Fibroblast of villous mesenchyme (primary cell): ENCODE results near the gene DNAJC9. TPM values are rescaled to one million over a fixed set of nuclear protein-coding genes. Genes with fewer than 3 reads are reported as not detected.

Experiments used
- DNase-seq: peaks from one replicate; pipeline ENCODE4 v3.0.0-alpha.2; 2010; ENCODE audit warnings: low read depth
- H3K4me3 ChIP-seq: 2 replicates; pipeline ENCODE4 v1.5.1; 2011; ENCODE audit warnings: low read depth, mild to moderate bottlenecking, low read length
- small RNA-seq: library from RNA; depleted of rRNA; stranded (forward); fragments of <200 nt; gene quantifications from one replicate; pipeline ENCODE3, GENCODE V24; 2012
- total RNA-seq: library from RNA; depleted of rRNA; stranded (reverse); fragments of >200 nt; gene quantifications from 2 replicates; pipeline ENCODE4 v1.2.3, GENCODE V29; 2012
- TF ChIP-seq, protein P1 (sequence below): IDR thresholded peaks from 2 replicates; pipeline ENCODE4 v1.5.1; 2012; ENCODE audit warnings: low read depth, mild to moderate bottlenecking, low read length; ENCODE audit not compliant: insufficient read depth

The DNAJC9 gene
- total RNA-seq, 1 donor: 28.1 TPM

DNA sequence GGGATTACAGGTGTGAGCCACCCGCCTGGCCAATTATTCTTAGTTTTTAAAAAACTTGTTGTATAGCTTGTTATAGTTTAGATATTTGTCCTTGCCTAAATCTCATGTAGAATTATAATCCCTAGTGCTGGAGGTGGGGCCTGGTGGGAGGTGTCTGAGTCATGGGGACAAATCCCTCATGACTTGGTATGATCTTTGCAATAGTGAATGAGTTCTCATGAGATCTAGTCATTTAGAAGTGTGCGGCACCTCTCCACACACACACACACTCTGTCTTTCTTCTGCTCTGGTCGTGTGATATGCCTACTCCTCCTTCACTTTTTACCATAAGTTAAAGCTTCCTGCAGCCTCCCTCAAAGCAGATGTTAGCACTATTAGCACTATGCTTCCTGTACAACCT, 42.0 kb downstream of the DNAJC9 start:
- no peak for DNase-seq
- no peak overlapping the region for H3K4me3 ChIP-seq
- TF ChIP-seq, protein P1, sequence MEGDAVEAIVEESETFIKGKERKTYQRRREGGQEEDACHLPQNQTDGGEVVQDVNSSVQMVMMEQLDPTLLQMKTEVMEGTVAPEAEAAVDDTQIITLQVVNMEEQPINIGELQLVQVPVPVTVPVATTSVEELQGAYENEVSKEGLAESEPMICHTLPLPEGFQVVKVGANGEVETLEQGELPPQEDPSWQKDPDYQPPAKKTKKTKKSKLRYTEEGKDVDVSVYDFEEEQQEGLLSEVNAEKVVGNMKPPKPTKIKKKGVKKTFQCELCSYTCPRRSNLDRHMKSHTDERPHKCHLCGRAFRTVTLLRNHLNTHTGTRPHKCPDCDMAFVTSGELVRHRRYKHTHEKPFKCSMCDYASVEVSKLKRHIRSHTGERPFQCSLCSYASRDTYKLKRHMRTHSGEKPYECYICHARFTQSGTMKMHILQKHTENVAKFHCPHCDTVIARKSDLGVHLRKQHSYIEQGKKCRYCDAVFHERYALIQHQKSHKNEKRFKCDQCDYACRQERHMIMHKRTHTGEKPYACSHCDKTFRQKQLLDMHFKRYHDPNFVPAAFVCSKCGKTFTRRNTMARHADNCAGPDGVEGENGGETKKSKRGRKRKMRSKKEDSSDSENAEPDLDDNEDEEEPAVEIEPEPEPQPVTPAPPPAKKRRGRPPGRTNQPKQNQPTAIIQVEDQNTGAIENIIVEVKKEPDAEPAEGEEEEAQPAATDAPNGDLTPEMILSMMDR: no peak

Small RNAs within 50 kb of the gene (small RNA-seq; reads per million reads assigned to genes)
- gene RF00019 (not detected), gene RNU6-833P (not detected)

Other genes with a start within 250 kb of the DNAJC9 start
- gene P4HA1, start 150.4 kb downstream of the DNAJC9 start, total RNA-seq: 183 and 323 TPM in 2 replicates
- 1.7 and 3.2 TPM in 2 replicates for gene NUDT13, start 136.8 kb downstream of the DNAJC9 start, total RNA-seq
- 31.6 and 33.2 TPM in 2 replicates for gene ECD, start 79.2 kb downstream of the DNAJC9 start, total RNA-seq
- gene FAM149B1, start 79.1 kb downstream of the DNAJC9 start, total RNA-seq: 19.6 and 28.5 TPM in 2 replicates
- 69.6 and 80.7 TPM in 2 replicates for gene MRPS16, start 5.4 kb upstream of the DNAJC9 start, total RNA-seq
- gene CFAP70, start 111.6 kb upstream of the DNAJC9 start, total RNA-seq: 0.32 and 0.43 TPM in 2 replicates
- 98.6 and 118 TPM in 2 replicates for gene ANXA7, start 166.8 kb upstream of the DNAJC9 start, total RNA-seq
- gene MSS51, start 186.3 kb upstream of the DNAJC9 start, total RNA-seq: 1.3 TPM in 2 replicates
- 23.2 and 27.2 TPM in 2 replicates for gene PPP3CB, start 248.8 kb upstream of the DNAJC9 start, total RNA-seq